NCI-H526 treated with DMSO at 0.1 percent for 48 hours (cell line): ENCODE data around the gene RBM47.

Experiments used
- DNase-seq: peaks from one replicate; lab custom pipeline; 2025; lab: John Stamatoyannopoulos, UW

Gene RBM47

DNA sequence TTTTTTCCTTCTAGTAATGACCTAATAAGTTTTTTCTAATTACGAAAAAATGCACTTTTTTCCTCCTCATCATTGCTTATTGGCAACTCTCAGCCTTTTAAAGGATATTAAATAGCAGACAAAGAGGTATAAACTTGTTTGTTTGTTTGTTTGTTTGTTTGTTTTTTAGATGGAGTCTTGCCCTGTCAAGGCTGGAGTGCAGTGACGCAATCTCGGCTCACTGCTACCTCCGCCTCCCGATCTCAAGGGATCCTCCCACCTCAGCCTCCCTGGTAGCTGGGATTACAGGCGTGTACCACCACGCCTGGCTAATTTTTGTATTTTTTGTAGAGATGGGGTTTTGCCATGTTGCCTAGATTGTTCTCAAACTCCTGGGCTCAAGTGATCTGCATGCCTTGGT is 6.0 kb downstream of the RBM47 start:
- DNase-seq, result no peak

- no peak for DNase-seq
These were observed 6.8 kb downstream of the RBM47 start for GRCh38 chr4:40622913-40623312.

DNA sequence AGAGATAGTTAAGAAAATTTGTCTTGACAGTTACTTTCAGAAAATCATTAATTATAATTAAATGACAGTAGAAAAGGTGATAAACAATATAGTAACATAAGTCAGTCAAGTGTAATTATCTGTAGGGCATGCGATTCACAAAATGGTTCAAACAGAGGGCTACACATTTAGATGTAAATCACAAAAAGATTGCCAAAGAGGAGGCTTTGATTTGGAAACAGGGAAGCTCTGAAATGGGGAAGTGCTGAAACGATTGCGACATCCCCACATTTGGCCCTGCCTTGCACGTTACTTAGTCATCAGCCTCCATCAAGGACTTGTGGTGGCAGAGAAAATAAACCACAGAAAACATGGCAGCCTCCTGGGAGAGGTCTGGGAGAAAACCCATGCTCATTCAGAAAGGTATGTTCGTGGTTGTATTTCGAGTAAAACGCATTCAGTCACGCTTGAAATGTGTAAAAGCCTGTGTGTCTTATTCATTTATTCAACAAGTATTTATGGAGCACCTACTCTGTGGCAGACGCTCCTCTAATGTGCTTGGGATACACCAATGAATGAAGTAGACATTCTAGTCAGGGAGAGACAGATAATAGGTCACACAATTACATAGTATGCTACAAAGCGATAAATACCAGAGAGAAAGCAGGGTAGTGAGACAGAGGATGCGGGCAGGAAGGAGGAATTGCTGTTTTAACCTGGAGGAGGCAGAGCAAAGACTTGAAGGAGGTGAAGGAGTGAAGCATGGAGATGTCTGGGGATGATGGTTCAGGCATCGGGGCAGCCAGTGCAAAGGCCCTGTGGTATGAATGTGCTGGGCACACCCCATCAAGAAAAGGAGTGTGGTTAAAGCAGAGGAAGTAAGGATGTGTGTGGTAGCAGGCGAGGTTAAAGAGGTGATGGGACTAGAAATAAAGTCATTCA is 7.8 kb downstream of the RBM47 start:
- DNase-seq, result no peak

DNA sequence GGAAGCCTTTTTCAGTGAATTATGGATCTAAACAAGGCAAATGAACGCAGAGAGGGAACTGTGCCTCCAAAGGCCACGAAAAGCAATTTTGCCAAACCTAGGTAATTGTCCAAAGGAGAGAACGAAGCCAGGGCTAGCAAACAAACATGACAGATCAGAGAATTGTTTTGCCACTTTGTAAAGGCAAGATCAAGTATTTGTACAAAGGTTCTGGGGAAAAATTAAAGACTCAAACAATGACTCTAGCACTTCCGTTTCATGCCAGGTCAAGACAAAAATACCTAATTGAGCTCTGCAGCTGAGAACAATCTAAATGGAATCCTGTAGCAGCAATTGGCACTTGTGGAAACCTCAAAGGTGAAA is 8.5 kb downstream of the RBM47 start:
- DNase-seq, result no peak

DNA sequence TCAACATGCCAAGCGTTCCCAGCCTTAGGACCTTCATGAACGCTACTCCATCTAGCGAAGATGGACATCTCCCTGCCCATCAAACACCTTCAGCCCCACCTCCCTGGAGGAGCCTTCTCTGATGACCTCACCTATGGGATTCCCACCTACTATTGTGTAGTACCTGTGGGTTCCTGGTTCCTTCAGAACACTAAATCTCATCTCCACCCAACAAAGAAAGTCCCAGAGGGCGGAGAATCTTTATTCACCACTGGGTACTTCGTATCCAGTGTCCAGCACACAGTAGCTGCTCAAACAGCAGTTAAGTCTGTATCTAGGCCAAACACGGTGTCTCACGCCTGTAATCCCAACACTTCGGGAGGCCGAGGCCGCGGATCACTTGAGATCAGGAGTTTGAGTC is 10.1 kb downstream of the RBM47 start:
- no peak for DNase-seq

DNA sequence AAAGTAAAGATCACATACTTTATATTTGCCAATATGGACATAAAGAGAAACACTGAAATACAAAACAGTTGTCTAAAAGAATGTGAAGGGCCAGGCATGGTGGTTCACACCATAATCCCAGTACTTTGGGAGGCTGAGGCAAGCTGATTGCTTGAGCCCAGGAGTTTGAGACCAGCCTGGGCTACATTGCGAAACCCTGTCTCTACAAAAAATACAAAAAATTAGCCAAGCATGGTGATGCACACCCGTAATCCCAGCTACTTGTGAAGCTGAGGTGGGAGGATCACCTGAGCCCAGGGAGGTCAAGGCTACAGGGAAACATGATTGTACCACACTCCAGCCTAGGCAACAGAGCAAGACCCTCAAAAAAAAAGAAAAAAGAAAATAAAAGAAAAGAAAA is 11.8 kb downstream of the RBM47 start:
- no peak for DNase-seq

- no peak for DNase-seq
These were observed 15.6 kb downstream of the RBM47 start for GRCh38 chr4:40614031-40614430.

GRCh38 chr4:40613456-40613855 is 16.2 kb downstream of the RBM47 start:
- no peak for DNase-seq

DNA sequence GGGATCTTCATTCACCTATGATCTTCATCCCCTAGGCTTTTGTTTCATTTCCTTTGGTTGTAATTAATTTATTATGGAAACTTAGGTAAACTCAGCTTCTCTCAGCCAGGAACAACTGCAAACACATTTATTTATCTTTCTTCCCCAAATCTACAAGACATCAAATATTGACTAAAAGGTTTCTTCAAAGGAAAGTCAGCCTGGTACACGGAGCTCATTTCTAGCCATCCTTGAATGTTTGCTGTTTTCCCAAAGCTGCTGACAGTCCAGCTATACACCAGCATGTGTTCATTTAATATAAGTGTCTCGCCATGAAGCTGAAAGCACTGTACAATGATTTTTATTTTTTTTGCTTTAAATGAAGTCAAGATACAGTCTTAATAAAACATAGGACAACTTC is 16.8 kb downstream of the RBM47 start:
- no peak for DNase-seq

- no peak for DNase-seq
These were observed 17.4 kb downstream of the RBM47 start for GRCh38 chr4:40612283-40612682.

DNA sequence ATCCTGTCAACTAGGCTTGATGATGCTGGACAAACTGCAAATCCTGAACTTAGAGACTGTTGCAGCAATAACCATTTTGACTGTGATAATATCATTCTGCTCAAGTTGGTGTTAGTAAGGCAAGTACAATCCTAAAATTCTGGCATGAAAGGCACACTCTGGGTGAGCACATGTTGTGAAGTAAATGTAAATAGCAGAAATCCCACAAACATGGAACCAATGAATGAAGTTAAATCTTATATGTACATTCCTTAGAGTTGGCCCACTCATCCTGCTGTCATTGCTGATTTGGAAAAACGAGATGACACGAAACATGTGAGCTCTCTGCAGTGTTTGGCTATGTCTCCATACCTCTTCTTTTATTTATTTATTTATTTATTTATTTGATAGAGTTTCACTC is 21.0 kb downstream of the RBM47 start:
- no peak for DNase-seq

- no peak for DNase-seq
These were observed 22.4 kb downstream of the RBM47 start for GRCh38 chr4:40607221-40607620.

- no peak for DNase-seq
These were observed 23.4 kb downstream of the RBM47 start for GRCh38 chr4:40606239-40606767.

- DNase-seq, result no peak
These were observed 26.4 kb downstream of the RBM47 start for GRCh38 chr4:40603281-40603680.

DNA sequence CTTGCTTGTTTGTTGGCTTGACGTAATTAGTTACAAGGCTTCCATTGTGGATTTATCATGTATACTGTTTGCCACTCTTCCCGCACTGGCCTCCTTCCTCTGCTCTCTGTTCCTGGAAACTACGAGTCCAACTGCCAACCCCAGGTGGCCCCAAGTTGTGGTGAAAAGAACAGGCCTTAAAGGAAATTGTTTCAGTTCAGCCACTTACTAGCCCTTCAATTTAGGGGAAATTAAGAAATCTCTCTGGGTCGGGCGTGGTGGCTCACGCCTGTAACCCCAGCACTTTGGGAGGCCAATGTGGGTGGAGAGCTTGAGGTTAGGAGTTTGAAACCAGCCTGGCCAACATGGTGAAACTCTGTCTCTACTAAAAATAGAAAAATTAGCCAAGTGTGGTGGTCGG is 28.0 kb downstream of the RBM47 start:
- no peak for DNase-seq

DNA sequence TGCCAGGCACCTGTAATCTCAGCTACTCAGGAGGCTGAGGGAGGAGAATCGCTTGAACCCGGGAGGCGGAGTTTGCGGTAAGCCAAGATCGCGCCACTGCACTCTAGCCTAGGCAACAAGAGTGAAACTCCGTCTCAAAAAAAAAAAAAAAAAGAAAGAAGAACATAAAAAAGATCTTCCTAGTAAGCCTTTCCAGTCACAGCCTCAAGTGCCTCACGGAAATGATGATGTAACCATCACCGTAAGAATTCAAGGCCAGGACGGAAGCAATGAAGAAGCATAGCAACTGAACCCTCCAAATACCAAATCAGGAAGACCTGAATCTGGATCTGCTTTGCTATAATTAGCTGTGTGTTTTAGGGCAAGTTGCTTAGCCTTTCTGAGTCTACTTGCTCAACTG is 28.8 kb downstream of the RBM47 start:
- no peak for DNase-seq

GRCh38 chr4:40599431-40599830 is 30.2 kb downstream of the RBM47 start:
- DNase-seq, result no peak

DNA sequence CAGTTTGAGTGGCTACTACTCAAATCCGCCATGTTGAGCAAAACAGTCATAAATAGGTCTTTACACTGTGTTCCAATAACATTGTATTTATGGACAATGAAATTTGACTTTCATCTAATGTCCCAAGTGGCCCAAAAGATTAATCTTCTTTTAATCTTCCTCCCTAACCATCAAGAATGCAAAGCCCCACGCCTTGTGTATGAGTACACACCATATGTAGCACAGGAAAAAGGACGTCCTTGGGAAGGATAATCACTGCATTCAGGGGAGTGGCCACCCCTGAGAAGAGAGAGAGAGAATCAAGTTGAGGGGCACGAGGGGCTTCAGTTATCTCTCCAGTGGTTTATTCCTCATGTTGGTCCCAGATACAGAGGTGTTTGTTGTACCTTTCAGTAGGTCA is 33.1 kb downstream of the RBM47 start:
- DNase-seq, result no peak

DNA sequence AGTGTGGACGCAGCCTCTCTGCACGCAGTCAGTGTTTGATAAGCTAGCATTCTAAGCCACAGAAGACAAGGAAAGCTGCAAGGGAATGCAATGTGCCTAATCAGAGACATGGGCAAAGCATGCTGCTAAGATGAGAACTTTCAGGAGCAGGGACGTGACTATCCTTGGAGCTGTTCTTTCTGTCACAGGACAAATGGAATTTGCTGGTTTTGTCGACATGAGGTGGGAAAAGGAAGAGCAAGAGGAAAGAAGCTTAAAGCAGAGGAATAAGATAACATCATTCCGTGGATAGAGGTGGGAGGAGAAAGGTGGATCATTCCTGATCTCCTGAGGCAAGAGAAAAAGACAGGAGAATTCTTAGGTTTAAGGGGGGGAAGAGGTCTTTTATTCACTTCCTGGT is 33.7 kb downstream of the RBM47 start:
- DNase-seq, result no peak

- no peak for DNase-seq
These were observed 35.1 kb downstream of the RBM47 start for GRCh38 chr4:40594261-40595178.

DNA sequence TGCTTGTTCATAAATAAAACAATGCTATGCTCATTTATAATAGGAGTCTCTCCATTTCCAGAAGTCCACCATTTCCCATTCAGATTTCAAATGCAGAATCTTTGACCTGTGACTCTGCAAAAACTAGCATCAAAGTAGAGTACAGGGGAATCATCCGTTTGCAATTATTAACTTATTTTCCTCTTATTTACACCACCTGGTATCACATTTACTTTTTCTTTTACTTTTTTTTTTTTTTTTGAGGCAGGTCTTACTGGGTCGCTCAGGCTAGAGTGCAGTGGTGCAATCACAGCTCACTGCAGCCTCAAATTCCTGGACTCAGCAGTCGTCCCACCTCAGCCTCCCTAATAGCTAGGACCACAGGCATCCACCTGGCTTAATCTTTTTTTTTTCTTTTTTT is 37.6 kb downstream of the RBM47 start:
- DNase-seq, result no peak

GRCh38 chr4:40587826-40588225 is 41.8 kb downstream of the RBM47 start:
- DNase-seq, result no peak

- no peak for DNase-seq
These were observed 42.3 kb downstream of the RBM47 start for GRCh38 chr4:40587351-40587750.
